ENCODE measurements around the gene FMN1. TPM values are rescaled to one million over a fixed set of nuclear protein-coding genes. Genes with fewer than 3 reads are reported as not detected.

FMN1 gene
- total RNA-seq, 1 experiment from 2014 or later, result 0.37 TPM

GRCh38 chr15:33064878-33065277 is 129.6 kb downstream of the FMN1 start:
- H3K4me3 ChIP-seq (ENCODE audit: low read depth, low read length, poor library complexity, severe bottlenecking), result no peak overlapping the region
- no peak for DNase-seq (ENCODE audit: low spot score)
- no TSS peak for BruUV-seq (replicated peaks)
- H3K9me3 ChIP-seq (ENCODE audit: low read depth, low read length, poor library complexity, severe bottlenecking), result no peaks in the 10 kb centered on the region
- no peaks in the 10 kb centered on the region for H3K36me3 ChIP-seq (ENCODE audit: insufficient read depth, low read length, poor library complexity, severe bottlenecking)
- ChIA-PET POLR2A (ENCODE audit: low non-redundant PET) (no interaction called here), CTCF (no interaction called here)
- peaks cover 65% of the 10 kb centered on the region for H3K27me3 ChIP-seq (replicated peaks; ENCODE audit: insufficient read depth, low read depth, low read length, poor library complexity)
- intact Hi-C loops (cut with micrococcal nuclease; ENCODE audit: unreplicated experiment), result loop anchor here (10.0 kb wide), 1 partner anchor 670 kb away; no protein-coding TSS in a partner anchor
- H3K27ac ChIP-seq (ENCODE audit: low read depth, low read length, poor library complexity, severe bottlenecking), result no peak overlapping the region
- peaks cover 20% of the 10 kb centered on the region for H3K4me1 ChIP-seq (ENCODE audit: insufficient read depth, low read length, poor library complexity, severe bottlenecking)
- TF ChIP-seq CTCF (conservative IDR thresholded peaks at IDR 0.05; ENCODE audit: low read depth, low read length), result no peak
- TF ChIP-seq EZH2 (IDR thresholded peaks at IDR 0.05; ENCODE audit: borderline replicate concordance, low read depth, low read length, poor library complexity, severe bottlenecking), result no peak

- BruUV-seq (replicated peaks), result no TSS peak
- Histone ChIP-seq H3K4me1 (ENCODE audit: insufficient read depth, low read length, poor library complexity, severe bottlenecking) (no peaks in the 10 kb centered on the region), H3K36me3 (ENCODE audit: insufficient read depth, low read length, poor library complexity, severe bottlenecking) (no peaks in the 10 kb centered on the region), H3K9me3 (ENCODE audit: low read depth, low read length, poor library complexity, severe bottlenecking) (no peaks in the 10 kb centered on the region), H3K4me3 (ENCODE audit: low read depth, low read length, poor library complexity, severe bottlenecking) (no peak overlapping the region), H3K27me3 (replicated peaks; ENCODE audit: insufficient read depth, low read depth, low read length, poor library complexity) (peaks cover 34% of the 10 kb centered on the region), H3K27ac (ENCODE audit: low read depth, low read length, poor library complexity, severe bottlenecking) (no peak overlapping the region)
- ChIA-PET POLR2A (ENCODE audit: low non-redundant PET) (no interaction called here), CTCF (no interaction called here)
- TF ChIP-seq EZH2 (IDR thresholded peaks at IDR 0.05; ENCODE audit: borderline replicate concordance, low read depth, low read length, poor library complexity, severe bottlenecking), result no peak
- no peak for TF ChIP-seq CTCF (conservative IDR thresholded peaks at IDR 0.05; ENCODE audit: low read depth, low read length)
- intact Hi-C loops (cut with micrococcal nuclease; ENCODE audit: unreplicated experiment), result no loop called here
- no peak for DNase-seq (ENCODE audit: low spot score)
Measured at GRCh38 chr15:33059184-33059583, 135.3 kb downstream of the FMN1 start.

DNA sequence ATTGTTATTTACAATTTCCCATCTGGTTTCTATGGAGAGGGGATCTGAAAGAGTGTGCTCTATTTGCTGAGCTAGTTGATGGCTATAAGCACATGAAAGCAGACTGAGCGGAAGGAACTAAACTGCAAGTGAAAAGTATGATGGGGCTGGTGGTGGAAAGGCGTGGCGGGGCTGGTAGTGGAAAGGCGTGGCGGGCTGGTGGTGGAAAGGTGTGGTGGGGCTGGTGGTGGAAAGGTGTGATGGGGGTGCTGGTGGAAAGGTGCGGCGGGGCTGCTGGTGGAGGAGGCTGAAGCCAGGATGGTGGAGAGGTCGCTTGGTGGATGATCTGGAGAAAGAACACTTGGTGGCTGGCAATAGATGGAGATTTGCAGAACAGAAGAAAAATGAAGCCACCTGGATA is 136.7 kb downstream of the FMN1 start:
- CTCF ChIA-PET, result no interaction called here

More for the DNA sequence above, 136.7 kb downstream of the FMN1 start:
- intact Hi-C loops (cut with micrococcal nuclease; ENCODE audit: unreplicated experiment), result no loop called here
- Histone ChIP-seq H3K4me1 (ENCODE audit: insufficient read depth, low read length, poor library complexity, severe bottlenecking) (no peaks in the 10 kb centered on the region), H3K36me3 (ENCODE audit: insufficient read depth, low read length, poor library complexity, severe bottlenecking) (no peaks in the 10 kb centered on the region), H3K27me3 (replicated peaks; ENCODE audit: insufficient read depth, low read depth, low read length, poor library complexity) (peaks cover 33% of the 10 kb centered on the region), H3K4me3 (ENCODE audit: low read depth, low read length, poor library complexity, severe bottlenecking) (no peak overlapping the region), H3K27ac (ENCODE audit: low read depth, low read length, poor library complexity, severe bottlenecking) (no peak overlapping the region), H3K9me3 (ENCODE audit: low read depth, low read length, poor library complexity, severe bottlenecking) (no peaks in the 10 kb centered on the region)
- no TSS peak for BruUV-seq (replicated peaks)
- POLR2A ChIA-PET (ENCODE audit: low non-redundant PET), result no interaction called here
- DNase-seq (ENCODE audit: low spot score), result no peak
- TF ChIP-seq CTCF (conservative IDR thresholded peaks at IDR 0.05; ENCODE audit: low read depth, low read length), result no peak
- TF ChIP-seq EZH2 (IDR thresholded peaks at IDR 0.05; ENCODE audit: borderline replicate concordance, low read depth, low read length, poor library complexity, severe bottlenecking), result no peak

Measured in A673 (cell line).